ENCODE measurements around the gene SMIM41.

SMIM41 gene

DNA sequence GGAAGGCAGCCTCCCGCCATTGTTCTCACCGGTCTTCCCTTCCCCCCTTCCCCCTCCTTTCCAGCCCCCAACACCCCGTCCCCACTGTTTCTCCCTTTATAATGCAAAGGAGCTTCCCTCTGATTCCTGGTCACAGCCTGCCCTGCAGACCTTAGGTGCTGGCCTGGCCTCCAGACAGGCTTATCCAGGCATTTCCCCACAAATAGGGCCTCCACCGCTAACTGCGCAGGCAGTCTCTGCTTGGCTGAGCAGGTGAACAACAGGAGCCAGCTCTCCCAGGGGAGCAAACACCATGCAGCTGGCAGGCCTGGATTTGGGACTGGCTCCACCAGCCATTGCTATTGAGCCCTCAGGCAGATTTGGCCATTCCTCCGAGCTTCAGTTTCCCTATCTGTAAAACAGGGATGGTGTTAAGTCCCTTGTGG, 46.0 kb downstream of the SMIM41 start:
- TF ChIP-seq, protein P1, sequence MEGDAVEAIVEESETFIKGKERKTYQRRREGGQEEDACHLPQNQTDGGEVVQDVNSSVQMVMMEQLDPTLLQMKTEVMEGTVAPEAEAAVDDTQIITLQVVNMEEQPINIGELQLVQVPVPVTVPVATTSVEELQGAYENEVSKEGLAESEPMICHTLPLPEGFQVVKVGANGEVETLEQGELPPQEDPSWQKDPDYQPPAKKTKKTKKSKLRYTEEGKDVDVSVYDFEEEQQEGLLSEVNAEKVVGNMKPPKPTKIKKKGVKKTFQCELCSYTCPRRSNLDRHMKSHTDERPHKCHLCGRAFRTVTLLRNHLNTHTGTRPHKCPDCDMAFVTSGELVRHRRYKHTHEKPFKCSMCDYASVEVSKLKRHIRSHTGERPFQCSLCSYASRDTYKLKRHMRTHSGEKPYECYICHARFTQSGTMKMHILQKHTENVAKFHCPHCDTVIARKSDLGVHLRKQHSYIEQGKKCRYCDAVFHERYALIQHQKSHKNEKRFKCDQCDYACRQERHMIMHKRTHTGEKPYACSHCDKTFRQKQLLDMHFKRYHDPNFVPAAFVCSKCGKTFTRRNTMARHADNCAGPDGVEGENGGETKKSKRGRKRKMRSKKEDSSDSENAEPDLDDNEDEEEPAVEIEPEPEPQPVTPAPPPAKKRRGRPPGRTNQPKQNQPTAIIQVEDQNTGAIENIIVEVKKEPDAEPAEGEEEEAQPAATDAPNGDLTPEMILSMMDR (IDR thresholded peaks at IDR 0.05; ENCODE audit: low read depth, low read length): no peak
- no peak overlapping the region for H3K4me3 ChIP-seq (ENCODE audit: low read depth, low read length)
- in situ Hi-C loops (cut with HindIII; ENCODE audit: low sequenced_read_pairs): no loop called here
- DNase-seq (ENCODE audit: low read depth, low spot score): no peak

DNA sequence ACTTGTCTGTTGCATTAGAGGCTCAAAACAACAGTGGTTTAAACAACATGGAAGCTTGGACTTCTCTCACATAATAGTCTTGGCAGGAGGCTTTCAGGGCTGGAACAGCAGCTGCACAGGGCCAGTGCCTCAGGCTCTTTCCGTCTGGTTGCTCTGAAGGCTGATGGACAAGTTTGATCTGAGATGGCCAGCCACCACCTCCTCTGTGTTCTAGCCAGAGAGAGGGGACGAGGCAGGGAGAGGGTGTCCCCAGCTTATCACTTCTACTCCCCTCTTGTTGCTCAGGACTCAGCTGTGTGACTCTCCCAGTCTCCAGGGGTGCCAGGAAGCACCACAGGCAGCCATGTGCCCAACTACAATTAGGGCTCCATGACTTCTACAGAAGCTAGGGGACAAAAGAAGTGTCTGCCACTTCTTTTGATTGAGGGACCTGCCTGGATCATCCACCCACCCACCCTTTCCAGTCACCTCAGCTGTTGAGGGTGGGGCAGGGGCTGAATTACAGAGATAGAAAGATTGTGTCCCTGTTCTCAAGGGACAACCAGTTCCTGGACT, 46.6 kb downstream of the SMIM41 start:
- TF ChIP-seq, protein P1 (IDR thresholded peaks at IDR 0.05; ENCODE audit: low read depth, low read length): no peak
- no peak for DNase-seq (ENCODE audit: low read depth, low spot score)
- H3K4me3 ChIP-seq (ENCODE audit: low read depth, low read length): no peak overlapping the region
- in situ Hi-C loops (cut with HindIII; ENCODE audit: low sequenced_read_pairs): no loop called here

DNA sequence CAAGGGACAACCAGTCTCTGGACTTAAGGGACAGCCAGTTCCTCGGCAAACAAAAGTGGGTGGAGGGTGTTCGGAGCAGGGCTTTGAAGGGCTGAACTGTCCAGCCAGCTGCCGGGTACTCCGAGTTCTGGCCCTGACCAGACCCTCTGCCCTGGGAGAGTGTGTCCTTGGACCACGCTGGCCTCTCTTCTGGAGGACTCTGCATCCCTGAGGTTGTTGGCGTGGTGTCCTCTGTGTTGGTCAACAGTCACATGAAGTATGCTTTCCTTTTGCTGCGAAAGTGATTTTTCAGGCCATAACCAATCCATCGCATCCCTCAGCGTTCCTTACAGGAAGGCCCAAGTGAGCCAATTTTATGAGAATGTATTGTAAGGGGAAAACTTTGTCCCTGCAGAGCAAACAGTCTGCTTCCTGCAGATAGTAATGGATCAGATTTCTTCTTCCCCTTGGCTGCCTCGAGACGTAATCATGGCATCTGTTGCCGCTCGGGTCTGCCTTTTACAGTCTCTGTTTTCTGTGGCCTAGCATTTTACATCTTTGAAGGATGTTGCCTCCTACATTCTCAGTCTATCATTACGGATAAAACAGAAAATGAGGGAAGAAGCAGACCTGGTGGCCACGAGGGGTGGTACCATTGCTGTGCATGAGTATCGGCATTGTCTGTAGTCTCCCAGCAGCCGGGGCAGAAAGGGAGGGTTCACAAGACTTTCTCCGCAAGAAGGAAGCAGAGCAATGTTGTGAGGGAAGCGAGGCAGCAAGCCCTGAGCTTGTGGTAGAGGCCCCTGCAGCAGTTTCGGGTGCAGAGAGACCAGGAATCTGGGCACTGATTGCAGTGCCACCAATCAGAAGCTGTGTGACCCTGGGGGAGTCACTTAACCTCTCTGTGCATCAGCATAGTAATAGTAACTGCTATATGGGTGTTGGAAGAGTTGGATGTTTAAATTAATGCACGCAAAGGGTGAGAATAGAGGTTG, 47.4 kb downstream of the SMIM41 start:
- no peak for DNase-seq (ENCODE audit: low read depth, low spot score)
- in situ Hi-C loops (cut with HindIII; ENCODE audit: low sequenced_read_pairs): no loop called here
- TF ChIP-seq, protein P1 (IDR thresholded peaks at IDR 0.05; ENCODE audit: low read depth, low read length): no peak
- no peak overlapping the region for H3K4me3 ChIP-seq (ENCODE audit: low read depth, low read length)

DNA sequence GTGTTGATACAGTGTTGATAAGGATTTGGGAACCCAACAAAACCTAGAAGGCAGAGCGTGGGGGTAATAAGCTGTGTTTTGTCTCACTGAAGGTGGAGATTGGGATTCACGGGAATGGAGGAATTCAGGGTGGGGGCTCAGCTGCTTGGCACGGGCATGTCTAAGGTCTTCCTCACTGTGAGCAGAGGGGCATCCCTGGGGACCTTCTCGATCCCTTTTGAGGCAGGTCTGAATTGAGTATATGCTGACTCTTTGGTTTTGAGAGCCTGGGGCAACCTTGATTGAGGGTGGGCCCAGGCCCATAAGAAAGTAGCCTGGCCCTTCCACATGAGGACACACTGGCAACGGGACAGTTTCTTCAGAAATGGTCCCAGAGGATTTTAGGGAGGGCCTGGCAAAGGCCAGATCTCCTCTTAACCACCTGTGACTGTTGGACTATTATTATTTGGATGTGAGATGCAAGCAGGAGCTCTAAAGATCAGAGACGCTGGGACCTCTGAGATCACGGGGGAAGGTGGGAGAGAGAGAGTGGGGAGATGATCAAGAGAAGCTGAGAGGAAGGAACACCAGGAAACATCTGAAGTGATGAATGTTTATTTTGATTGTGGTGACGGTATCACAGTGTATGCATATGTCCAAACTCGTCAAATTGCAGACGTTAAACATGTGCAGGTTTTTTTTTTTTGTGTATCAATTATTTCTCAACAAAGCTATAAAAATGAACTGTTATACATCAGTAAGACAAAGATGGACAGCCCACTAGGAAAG, 48.4 kb downstream of the SMIM41 start:
- in situ Hi-C loops (cut with HindIII; ENCODE audit: low sequenced_read_pairs): no loop called here
- TF ChIP-seq, protein P1 (IDR thresholded peaks at IDR 0.05; ENCODE audit: low read depth, low read length): no peak
- H3K4me3 ChIP-seq (ENCODE audit: low read depth, low read length): no peak overlapping the region
- DNase-seq (ENCODE audit: low read depth, low spot score): no peak

DNA sequence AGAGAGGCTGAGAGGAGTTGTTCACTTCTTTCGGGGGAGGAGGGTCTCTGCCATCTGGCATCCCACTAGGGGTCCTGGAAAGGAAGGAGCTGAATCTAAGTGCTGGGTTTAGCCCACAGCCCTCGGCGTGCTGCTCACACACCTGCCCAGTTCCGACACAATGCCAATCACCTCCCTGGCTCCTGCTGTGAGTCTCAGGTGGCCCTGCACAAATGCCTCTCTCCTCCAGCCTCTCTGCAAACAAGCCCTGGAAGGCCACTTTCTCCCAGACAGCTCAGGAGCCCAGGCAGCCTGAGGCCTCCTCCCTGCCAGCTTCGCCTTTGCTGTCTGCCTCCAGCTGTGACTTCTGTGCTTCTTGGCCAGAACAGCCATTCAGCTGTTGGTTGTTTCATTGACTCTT, 51.2 kb downstream of the SMIM41 start:
- TF ChIP-seq, protein P1 (IDR thresholded peaks at IDR 0.05; ENCODE audit: low read depth, low read length): no peak
- DNase-seq (ENCODE audit: low read depth, low spot score): no peak
- no peak overlapping the region for H3K4me3 ChIP-seq (ENCODE audit: low read depth, low read length)
- in situ Hi-C loops (cut with HindIII; ENCODE audit: low sequenced_read_pairs): no loop called here

DNA sequence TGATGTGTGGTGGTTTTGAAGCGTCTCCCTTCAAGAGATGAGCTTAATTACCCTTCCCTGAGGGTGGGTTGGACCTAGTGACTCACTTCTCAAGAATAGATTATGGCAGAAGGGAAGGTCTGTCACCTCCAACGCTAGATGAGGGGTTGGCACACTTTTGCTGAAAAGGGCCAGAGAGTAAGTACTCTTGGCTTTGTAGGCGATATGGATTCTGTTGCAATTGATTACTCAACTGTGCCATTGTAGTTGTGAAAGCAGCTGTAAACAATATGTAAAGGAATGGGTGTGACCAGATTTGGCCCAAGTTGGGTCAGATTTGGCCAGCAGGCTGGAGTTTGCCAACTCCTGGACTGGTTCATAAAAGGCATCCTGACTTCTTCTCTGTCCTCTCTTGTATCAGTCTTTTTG, 53.3 kb downstream of the SMIM41 start:
- no peak for DNase-seq (ENCODE audit: low read depth, low spot score)
- in situ Hi-C loops (cut with HindIII; ENCODE audit: low sequenced_read_pairs): no loop called here
- no peak overlapping the region for H3K4me3 ChIP-seq (ENCODE audit: low read depth, low read length)
- TF ChIP-seq, protein P1 (IDR thresholded peaks at IDR 0.05; ENCODE audit: low read depth, low read length): no peak

Measured in astrocyte of the spinal cord (primary cell).